Activated CD4-positive, alpha-beta T cell treated with anti-CD3 and anti-CD28 coated beads, Interleukin-2, amount 50 U/mL, for 4 hours (primary cell): ENCODE data around the gene PHACTR2.
"Not testable (repeated sequence)": the region's sequence is repeated elsewhere in the genome, so short reads cannot be mapped to it uniquely, and the experiment has no call there.

ENCODE experiments used
- DNase-seq, 2 experiments: peaks; one replicate each; pipeline ENCODE4 v3.0.0-alpha.2; 2020

PHACTR2 gene

GRCh38 chr6:143677891-143678791 is at the start of gene PHACTR2:
PHACTR2 (plus strand) TSS chr6:143677965; CDS start chr6:143678164, 199 bp downstream.
- DNase-seq: peak; percentile 53 to 62

DNA sequence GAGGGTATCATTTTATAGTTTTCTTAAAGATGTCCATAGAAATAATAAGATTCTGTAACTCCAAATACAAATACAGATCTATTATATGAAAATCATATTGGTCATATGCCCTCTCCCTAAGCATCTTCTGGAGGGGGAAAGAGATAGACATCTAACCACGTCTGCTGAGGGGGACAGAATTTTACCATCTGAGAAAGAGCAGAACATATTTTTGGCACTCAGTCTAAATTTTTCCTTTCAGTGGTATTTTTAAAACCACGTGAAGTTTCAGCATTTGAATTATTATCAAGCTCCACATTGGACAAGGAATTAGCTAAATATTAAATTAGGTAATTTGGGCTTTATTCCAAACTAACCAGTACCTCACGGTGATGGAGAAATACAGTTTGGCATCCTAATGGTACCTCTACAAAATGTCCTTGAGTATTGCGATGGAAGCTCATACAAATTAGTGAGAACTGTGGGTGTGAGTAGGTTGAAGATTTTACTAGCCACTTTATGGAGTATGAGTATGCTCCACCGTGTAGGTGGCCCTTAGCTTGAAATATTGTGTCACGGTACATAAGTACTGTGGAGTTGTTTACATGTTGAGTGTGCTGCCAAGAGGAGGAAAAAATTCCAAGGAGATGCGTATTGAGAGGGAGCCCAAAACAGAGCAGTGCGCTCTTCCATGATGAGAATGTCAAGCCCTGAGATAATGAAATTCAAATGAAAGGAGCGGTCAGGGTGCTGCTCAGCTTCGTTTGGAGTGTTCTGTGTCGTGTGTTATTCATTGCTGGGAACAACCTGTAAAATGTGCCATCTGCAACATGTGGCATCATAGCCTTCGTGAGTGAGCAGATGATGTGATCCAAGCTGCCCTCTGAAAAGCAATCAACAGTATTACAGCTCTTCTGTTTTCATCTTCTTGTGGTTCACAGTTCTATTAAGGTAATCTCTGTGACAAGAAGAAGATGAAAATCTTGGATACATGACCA is 48.4 kb upstream of the PHACTR2 start:
- no peak for DNase-seq

- DNase-seq: not testable (repeated sequence)
These were observed 46.6 kb upstream of the PHACTR2 start for GRCh38 chr6:143631196-143631595.

GRCh38 chr6:143632894-143633293 is 44.9 kb upstream of the PHACTR2 start:
- DNase-seq: no peak

DNA sequence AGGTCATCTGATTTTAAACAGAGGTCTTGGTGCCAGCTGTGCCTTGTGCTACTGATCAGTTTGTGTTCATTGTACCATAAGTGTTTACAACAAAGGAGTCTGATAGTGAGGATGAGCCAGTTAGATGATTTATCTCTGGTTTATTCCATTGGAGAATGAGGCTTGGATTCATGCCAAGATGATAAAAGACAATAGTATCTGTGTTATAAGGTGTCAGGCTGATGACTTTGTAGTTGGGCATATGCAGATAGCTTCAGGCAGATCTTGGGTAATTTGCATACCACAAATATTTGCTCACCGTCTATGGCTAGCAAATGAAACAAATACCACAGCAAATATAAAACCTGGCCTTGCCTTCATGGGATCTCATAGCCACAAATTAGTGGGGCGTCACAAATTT is 43.3 kb upstream of the PHACTR2 start:
- DNase-seq: no peak

- DNase-seq: no peak
These were observed 40.1 kb upstream of the PHACTR2 start for GRCh38 chr6:143637691-143638090.

- no peak for DNase-seq
These were observed 35.4 kb upstream of the PHACTR2 start for GRCh38 chr6:143642403-143642802.

- no peak for DNase-seq
These were observed 30.6 kb upstream of the PHACTR2 start for GRCh38 chr6:143647191-143647590.

- DNase-seq: no peak
These were observed 30.0 kb upstream of the PHACTR2 start for GRCh38 chr6:143647732-143648131.

- not testable (repeated sequence) for DNase-seq
These were observed 28.4 kb upstream of the PHACTR2 start for GRCh38 chr6:143649319-143649718.

DNA sequence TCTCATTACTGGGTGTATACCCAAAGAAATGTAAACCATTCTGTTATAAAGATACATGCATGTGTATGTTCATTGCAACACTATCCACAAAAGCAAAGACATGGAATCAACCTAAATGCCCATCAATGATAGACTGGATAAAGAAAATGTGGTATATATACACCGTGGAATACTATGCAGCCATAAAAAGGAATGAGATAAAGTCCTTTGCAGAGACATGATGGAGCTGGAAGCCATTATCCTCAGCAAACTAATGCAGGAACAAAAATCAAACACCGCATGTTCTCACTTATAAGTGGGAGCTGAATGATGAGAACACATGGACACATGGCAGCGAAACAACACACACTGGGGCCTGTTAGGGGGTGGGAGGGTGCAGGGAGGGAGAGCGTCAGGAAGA is 26.4 kb upstream of the PHACTR2 start:
- not testable (repeated sequence) for DNase-seq

DNA sequence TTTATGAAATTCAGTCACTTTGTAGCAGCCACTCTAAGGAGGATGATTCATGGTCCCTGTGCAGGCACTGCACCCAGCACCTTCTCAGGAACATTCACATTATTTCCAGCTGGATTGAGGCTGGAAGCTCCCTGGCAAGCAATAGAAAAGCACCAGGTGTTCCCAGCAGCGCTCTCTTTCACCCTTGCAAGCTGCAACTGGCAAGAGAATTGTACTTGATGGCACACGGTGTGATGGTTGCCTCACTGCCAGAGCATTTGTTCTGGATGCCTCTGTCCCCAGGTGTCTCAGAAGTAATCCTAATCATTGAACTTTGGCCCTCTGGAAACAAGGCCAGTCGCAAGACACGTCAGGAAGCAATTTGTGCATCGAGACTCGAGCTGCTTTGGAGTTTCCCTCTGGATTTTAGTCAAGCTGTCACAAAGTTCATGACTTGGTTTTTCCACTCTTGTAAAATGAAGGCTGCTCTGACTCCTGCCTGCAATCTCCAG is 24.9 kb upstream of the PHACTR2 start:
- DNase-seq: no peak

DNA sequence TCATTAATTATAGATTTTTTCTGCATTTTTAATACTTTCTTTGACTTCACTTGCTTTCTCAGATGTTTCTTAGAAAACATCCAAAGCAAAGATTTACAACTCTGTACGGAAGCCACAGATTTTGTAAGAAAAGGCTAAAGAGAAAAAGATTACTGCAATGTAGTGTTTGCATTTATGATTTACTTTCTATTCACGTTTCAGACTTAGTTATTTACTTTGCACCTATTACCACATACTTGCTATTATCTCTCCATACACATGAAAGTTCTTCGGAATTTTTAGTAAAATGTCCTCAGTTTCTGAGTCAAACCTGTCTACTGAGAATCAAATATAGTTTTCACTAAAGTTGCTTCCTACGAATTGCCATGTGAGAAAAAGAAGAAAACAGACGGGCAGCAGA is 22.2 kb upstream of the PHACTR2 start:
- no peak for DNase-seq

DNA sequence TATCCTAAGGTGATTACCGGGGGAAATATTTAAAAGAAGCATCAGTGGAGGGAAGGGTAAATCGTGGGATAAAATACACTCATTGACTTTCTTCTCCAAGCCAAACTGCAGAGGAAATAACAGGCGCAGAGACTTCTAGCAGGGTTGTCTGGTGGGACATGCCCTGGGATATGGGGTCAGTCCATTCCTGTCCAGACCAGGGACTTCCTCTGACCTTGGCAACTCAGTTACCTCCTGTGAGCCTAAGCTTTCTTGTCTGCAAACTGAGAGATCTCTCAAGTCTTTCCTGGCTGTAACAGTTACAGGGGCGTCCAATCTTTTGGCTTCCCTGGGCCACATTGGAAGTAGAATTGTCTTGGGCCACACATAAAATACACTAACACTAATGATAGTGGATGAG is 21.7 kb upstream of the PHACTR2 start:
- DNase-seq: no peak

DNA sequence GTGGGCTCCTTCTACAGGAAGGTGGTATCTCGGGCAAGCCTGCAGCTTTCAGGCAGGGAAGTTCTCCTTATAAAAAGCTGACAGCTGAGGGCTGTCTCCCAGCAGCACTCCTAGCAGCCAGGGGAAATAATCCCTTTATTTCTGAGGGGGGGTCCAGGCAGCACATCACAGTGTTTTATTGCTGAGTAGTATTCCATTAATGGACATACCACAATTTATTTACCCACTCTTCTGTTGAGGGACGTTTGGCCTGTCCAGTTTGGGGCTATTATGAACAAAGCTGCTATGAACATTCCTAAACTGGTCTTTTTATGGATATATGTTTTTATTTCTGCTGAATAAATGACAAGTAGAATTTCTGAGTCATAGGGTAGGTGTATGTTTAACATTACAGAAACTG is 20.0 kb upstream of the PHACTR2 start:
- no peak for DNase-seq

DNA sequence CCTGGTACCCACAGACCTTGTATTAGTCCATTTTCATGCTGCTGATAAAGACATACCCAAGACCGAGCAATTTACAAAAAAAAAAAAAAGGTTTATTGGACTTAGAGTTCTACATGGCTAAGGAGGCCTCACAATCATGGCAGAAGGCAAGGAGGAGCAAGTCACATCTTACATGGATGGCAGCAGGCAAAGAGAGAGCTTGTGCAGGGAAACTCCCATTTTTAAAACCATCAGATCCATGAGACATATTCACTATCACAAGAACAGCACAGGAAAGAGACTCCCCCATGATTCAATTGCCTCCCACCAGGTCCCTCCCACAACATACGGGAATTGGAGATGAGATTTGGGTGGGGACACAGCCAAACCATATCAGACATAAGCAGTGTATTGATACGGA is 17.6 kb upstream of the PHACTR2 start:
- DNase-seq: not testable (repeated sequence)

DNA sequence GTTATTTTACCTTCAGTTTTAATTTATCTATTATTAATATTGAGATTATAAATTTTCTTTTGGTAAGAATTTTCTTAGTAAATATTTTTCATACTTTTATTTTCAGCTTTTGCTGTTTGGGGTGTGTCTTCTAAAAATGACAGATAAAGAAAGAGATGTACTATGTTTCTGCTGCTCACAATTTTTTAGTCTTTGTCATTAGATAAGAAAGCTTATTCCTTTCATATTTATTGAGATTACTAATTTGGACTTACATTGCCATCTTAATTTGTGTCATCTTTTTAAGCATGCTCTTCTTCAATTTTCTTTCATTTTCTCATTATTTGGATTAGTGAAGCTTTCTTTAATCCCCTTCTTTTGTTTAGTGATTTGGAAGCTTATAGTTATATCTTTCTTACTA is 13.6 kb upstream of the PHACTR2 start:
- DNase-seq: no peak

DNA sequence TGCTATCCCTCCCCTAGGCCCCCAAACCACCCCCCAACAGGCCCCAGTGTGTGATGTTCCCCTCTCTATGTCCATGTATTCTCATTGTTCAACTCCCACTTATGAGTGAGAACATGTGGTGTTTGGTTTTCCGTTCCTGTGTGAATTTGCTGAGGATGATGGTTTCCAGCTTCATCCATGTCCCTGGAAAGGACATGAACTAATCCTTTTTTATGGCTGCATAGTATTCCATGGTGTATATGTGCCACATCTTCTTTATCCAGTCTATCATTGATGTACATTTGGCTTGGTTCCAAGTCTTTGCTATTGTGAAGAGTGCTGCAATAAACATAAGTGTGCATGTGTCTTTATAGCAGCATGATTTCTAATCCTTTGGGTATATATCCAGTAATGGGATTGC is 11.8 kb upstream of the PHACTR2 start:
- DNase-seq: not testable (repeated sequence)

- DNase-seq: not testable (repeated sequence)
These were observed 8.3 kb upstream of the PHACTR2 start for GRCh38 chr6:143669483-143669882.

DNA sequence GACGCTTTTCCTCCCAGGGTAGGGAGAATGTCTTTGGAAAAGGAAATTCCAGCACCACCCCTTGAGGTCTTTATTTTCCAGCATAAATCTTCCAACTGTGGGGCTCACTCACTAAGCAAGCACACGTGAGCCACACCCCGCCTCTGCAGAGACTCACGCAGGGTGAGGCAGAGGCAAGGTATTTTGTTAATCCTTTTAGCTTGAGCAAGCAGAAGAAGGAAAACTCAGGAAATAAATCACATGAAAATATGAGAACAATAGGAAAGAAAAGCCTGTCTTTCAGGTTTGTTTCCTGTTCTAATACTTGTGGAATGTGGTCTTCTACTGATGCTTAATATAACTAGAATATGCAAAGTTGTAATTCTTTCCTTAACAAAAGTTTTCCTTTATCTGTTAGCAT is 4.1 kb upstream of the PHACTR2 start:
- no peak for DNase-seq

GRCh38 chr6:143674483-143675381 is 3.0 kb upstream of the PHACTR2 start:
- no peak for DNase-seq

- no peak for DNase-seq
These were observed 2.3 kb upstream of the PHACTR2 start for GRCh38 chr6:143675382-143675900.
